NCI-H510A (cell line): ENCODE results near the gene ADGRL3.

Experiments
- DNase-seq: peaks from one replicate; lab custom pipeline; 2025; lab: John Stamatoyannopoulos, UW

The ADGRL3 gene

GRCh38 chr4:61427099-61427817 is 227.1 kb downstream of the ADGRL3 start:
- DNase-seq, result no peak

GRCh38 chr4:61427818-61428495 is 227.8 kb downstream of the ADGRL3 start:
- DNase-seq, result no peak

DNA sequence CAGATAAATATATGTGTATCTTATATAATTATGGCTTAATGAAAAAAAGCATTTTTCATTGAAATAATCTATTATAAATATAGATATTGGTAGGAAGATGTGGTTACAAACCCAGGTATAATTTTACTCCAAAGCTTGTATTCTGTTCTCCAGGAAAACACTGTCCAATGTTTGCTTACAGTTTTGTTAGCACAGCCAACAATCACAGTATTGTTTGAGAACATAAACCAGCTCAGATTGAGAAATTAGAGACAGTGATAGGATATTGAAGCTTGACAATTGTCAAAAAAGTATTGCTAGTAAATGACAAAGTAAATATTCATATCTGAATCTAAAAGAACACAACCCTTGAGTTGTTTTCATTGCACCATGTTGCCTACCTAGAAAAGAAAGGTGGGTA is 228.8 kb downstream of the ADGRL3 start:
- no peak for DNase-seq

DNA sequence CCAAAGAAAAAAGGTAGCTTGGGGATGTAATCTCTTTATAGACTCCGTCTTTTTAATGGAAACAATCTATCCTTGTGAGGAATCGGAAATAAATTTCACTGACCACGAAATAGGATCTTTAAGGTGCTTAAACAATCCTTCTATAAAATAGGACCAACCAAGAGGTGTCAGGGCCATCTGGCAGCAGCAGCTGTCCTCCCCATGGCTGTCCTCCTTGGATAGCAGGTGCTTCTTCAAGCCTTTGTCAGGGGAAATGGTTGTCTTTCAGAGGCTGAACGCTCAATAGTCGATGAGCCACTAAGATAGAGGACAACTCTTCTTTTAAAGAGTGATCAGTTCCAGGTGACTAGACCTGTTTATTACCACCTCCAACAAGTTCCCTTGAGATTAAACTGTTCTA is 231.0 kb downstream of the ADGRL3 start:
- no peak for DNase-seq

GRCh38 chr4:61437923-61438322 is 237.8 kb downstream of the ADGRL3 start:
- DNase-seq, result no peak

DNA sequence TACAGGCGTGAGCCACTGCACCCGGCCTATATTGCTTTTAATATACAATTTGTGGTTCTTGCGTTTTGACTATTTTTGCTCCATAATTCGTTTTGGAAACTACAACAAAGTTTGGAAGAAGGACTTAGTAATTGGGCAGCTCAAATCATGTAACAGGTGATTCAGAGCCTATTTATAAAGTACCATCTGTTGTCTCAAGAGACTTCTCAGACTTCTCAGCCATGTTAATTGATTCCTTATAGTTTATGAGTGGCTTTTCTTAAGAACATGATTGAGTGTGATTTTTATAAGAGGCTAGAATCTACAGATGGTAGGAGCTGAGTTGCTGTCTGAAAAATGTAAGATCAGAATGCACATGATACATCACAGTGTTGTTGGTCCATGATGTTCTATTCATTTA is 240.2 kb downstream of the ADGRL3 start:
- DNase-seq, result no peak

- no peak for DNase-seq
Observed at GRCh38 chr4:61442936-61443335, 242.8 kb downstream of the ADGRL3 start.

DNA sequence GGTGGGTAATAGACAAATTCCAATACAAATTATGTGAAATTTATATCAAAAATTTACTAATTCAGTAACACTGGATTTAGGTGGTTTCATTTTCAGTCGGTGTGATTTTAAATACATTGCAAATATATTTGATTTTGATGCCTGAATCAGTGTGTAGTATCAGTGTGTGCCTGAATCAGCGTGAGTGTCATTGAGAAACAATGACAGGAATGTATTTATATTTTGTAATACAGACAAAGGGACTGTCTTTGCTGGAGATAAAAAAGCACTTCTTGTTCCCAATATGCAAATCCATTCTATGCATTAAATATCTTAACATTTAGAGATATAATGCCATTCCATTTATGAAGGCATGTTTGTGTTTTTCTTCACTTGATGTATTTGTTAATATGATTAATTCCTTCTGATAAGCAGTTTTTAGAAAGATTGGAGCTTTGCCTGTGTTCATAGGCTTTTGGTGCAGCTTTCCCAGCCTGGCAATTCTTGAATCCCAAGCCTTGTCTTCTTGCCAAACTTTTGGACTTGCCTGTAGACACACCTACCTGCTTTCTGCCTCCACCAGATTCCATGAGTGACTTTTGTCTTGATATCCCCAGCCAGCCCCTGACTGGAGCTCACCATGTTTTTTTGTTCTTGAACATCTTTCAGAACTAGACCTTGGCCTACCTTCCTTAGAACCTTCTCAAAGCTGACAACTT is 243.8 kb downstream of the ADGRL3 start:
- no peak for DNase-seq

DNA sequence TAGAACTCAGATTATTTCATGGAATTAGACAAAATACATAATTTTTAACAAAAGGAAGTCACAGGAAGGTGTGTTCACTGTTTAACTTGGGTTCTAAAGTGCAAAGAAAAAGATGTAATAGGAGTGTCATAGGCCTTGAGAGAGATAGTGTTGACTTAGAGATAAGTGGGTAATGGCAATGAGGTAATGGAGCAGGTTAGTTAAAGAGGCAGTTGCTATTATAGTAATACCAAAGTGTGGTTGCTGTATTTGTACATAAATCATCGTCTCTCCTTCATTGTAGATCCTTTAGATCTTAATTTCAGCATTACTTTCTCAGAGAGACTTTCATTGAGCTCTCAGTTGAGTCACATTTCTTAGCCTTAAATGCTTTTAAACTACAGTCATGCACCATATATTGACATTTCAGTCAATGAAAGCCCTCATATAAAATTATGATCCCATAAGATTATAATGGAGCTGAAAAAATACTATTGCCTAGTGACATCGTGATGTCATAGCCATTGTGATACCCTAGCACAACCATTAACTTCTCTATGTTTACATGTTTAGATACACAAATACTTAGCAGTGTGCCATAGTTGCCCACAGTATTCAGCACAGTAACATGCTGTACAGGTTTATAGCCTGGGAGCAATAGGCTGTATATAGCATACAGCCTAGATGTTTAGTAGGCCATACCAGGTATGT is 245.4 kb downstream of the ADGRL3 start:
- DNase-seq, result peak; percentile 52

DNA sequence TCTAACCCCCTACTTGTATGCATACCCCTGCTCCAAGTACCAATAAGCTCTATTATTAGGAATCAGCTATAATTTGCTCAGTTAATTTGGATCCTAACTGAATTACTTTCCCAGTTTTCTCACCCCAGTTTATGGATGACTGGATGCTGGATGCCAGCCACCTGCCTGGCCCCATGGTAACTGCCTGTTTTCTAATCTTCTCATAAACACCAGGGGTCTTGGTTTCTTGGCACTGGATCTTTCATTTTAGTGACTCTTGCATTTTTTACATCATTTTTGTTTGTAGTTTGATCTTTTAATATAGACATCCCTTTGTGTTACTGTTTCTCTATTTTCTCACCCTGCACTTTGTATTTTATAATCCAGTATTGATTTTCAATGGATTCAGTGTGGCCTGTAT is 246.8 kb downstream of the ADGRL3 start:
- DNase-seq, result no peak

DNA sequence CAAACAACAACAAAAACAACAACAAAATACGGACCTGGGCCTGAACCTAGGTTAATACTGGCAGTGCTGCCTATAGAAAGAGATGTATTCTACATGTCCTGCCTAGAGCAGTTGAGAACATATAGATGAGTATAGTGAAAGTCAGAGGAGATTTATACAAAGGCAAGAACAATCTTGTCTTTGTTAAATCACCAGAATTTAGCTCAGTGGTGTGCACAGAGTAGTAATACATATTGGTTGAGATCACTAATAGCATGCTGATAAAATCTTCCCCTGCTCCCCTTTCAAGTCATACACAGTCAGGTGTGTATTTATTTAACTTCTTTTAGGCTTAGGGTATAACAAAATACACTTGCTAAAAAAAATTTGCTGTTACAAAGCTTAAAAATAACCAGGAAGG is 247.8 kb downstream of the ADGRL3 start:
- DNase-seq, result no peak

DNA sequence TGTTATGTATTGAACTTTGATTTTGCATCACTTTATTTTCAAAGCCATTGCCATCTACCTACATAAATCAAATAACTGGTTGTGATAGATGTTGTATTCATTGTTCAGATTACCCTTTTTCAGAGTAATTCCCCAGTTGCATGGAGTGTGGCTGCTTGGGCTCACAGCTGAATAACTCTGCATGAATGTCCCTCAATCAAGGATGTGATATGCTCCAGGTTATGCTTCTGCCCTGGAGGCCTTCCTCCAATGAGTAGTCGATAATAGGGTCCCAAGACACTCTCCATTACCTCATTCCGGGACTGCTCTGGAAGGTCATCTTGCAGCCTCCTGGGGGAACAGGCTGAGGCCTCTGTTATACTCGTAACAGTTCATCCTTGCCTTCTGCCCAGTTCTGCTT is 251.8 kb downstream of the ADGRL3 start:
- DNase-seq, result no peak

DNA sequence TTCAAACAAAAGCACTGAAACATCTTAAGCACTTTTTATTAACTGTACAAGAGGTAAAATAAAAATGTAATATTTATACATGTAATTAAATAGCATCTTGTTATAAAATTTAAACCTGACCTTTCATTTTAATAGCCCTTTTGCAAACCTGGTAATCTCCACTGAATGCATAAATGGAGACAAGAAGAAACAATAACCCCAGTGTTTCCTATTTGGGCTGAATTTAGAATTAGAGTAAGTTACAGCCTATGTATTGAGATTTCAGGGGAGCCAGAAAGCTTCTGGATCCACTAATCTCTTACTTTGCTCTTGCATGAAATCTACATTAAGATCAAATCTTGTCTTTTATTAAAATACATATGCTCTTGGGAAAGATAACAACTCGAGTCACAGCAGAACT is 261.8 kb downstream of the ADGRL3 start:
- DNase-seq, result no peak

- DNase-seq, result no peak
Observed at GRCh38 chr4:61462451-61463326, 262.6 kb downstream of the ADGRL3 start.

GRCh38 chr4:61468024-61468720 is 268.0 kb downstream of the ADGRL3 start:
- DNase-seq, result no peak

GRCh38 chr4:61473306-61473705 is 273.2 kb downstream of the ADGRL3 start:
- no peak for DNase-seq

DNA sequence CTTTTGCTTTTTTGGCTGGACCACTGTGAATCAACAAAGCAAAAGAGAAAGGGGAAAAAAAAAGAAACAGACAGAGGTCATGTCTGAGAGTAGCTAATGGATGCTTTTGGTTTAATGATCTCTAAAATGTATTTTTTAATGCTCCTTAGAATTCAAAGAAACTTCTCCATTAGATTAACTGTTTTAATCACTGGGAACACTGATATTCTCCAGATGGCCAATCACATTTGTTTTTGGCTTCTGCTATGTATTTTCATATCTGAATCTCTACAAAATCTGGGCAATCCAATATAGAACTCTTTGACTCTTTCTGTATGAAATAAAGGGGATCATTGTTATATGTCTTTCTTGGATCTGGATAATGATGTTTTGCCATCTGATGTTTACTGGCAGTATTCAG is 278.2 kb downstream of the ADGRL3 start:
- DNase-seq, result no peak

DNA sequence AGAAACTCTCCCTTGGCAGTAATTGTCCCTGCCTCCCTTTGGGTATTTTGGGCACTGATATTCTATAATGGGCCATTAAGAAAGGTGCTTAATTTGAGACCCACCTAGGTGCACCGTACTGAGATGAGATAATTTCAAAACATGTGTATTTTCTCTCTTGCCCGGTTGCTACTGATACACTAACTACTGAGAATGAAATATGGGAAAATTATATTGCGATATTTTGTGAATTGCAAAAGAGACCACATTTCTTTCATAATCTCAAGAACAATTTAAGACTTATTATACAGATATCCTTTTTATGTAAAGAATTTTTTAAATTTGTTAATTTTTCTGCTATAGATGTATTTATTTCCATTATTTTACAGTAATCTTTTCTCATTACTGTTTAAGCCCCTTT is 284.9 kb downstream of the ADGRL3 start:
- DNase-seq, result no peak

DNA sequence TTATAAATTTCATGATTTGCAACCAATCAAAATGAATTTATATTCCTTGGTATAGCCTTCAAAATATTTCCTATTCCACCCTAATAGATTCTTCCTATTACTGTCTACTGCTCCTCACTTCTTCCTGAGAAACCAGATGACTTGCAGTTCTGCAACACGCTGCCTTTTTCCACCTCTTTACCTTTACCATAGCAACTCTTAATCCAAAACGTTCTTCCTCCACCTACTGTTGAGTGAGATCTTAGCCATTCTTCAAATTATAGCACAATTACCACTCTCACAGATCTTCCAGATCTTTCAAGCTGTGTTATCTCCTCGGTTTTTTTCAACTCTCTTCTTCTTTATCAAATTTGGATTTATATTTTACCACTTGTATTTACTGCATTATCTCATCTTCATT is 289.8 kb downstream of the ADGRL3 start:
- no peak for DNase-seq

DNA sequence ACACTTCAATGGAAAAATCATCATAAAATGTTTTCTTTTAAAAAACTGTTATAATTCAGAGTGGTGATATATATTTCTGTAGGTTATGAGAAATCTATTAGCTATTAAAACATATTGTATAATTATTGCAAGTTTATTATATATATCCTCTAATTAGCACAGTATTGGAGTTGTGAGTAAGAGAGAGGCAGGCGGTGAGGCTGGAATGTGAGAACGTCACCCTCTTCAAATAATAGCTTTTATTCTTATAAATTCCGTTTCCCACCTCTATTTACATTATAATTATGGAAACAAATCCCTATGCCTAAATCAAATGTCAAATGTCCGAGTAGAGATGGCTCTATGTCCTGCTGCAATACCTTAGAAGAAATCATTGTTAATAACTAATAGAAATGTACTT is 292.9 kb downstream of the ADGRL3 start:
- DNase-seq, result no peak

GRCh38 chr4:61493470-61493869 is 293.3 kb downstream of the ADGRL3 start:
- DNase-seq, result no peak
